Adrenal gland (tissue), 12 donors: ENCODE results near the gene NUDT3. TPM values are rescaled to one million over a fixed set of nuclear protein-coding genes. Genes with fewer than 3 reads are reported as not detected.

ENCODE experiments used
- DNase-seq, 7 donors: peaks; one replicate each; pipeline ENCODE4 v3.0.0-alpha.2; 2019 to 2020
- H3K27ac ChIP-seq, 5 donors: fragments of 200-600 bp; sonication (generic) in 4 of 5; 1 replicate in 3 of 5; 2 replicates in 2 of 5; pipeline versions ENCODE4 v1.5.1 to v1.8.0; 2016 to 2020; ENCODE audit warnings: mild to moderate bottlenecking in 1 of 5
- H3K27me3 ChIP-seq: fragments of 200-600 bp; 2 replicates; pipeline ENCODE4 v1.8.0; 2021
- H3K36me3 ChIP-seq, 2 donors: fragments of 200-600 bp; replicated peaks in 1 of 2; 1 replicate in 1 of 2; 2 replicates in 1 of 2; pipeline versions ENCODE4 v1.5.1 to v1.8.0; 2018 to 2022
- H3K4me1 ChIP-seq, 2 donors: fragments of 200-600 bp; replicated peaks in 1 of 2; 1 replicate in 1 of 2; 2 replicates in 1 of 2; pipeline versions ENCODE4 v1.5.1 to v1.8.0; 2018 to 2021
- H3K4me3 ChIP-seq, 4 donors: fragments of 200-600 bp; sonication (generic) in 3 of 4; one replicate each; pipeline ENCODE4 v1.5.1; 2016 to 2018
- H3K9me3 ChIP-seq, 3 donors: fragments of 200-600 bp; sonication (generic) in 1 of 3; replicated peaks in 1 of 3; 1 replicate in 2 of 3; 2 replicates in 1 of 3; pipeline versions ENCODE4 v1.5.1 to v1.8.0; 2016 to 2021
- POLR2A ChIP-seq, 2 donors: fragments of 450-650 bp; IDR thresholded peaks; one replicate each; pipeline ENCODE4 v1.6.1; 2017; ENCODE audit warnings: antibody characterized with exemption in 2 of 2, mild to moderate bottlenecking in 2 of 2, moderate library complexity in 1 of 2
- WGBS, 4 donors: extraction: QIAGEN DNeasy Blood & Tissue Kit in 2 of 4; methylation state at CpG; one replicate each; pipeline versions ENCODE4 v1.1.5 to v1.1.7; 2013 to 2017; 5-methylcytosine and 5-hydroxymethylcytosine counted together
- intact Hi-C, 2 donors: fragments of 100-400 bp; cut with DNase I; formaldehyde crosslinking; loops; one replicate each; pipeline versions ENCODE4 v1.14.1 to v1.15.0; 2022 to 2023
- polyA plus RNA-seq, 3 donors: library from polyadenylated mRNA; stranded (reverse); fragments of 200-250 nt in 2 of 3; fragments of 350-450 nt in 1 of 3; fragmentation: Illumina TruSeq in 1 of 3; extraction: RNeasy Lipid Tissue Mini Kit (QIAGEN cat#74804) in 1 of 3; gene quantifications; one replicate each; pipeline ENCODE4 v1.2.3, GENCODE V29; 2013 to 2014
- total RNA-seq, 9 donors: library from RNA; depleted of rRNA in 4 of 9; stranded (reverse); fragments of >200 nt in 4 of 9; fragments of 120-200 nt in 1 of 9; fragmentation: NEBNext Ultra II Directional in 1 of 9; extraction: Animal tissue kit (Norgen Biotek cat#: 25700) in 1 of 9; gene quantifications; one replicate each; pipeline versions ENCODE4 v1.1.0 to v1.2.4, GENCODE V29; 2013 to 2023
- TF ChIP-seq, protein P1 (sequence below), 6 experiments: fragments of 450-650 bp in 4 of 6; fragments of 200-600 bp in 2 of 6; sonication (generic) in 1 of 6; IDR thresholded peaks; 1 replicate in 5 of 6; 2 replicates in 1 of 6; pipeline versions ENCODE4 v1.5.1 to v1.8.0; 2016 to 2021; ENCODE audit warnings: antibody characterized with exemption in 6 of 6, mild to moderate bottlenecking in 2 of 6, moderate library complexity in 1 of 6
- donor health status: healthy with polysubstance abuse.
- donor health status: Bipolar disorder and iron deficiency.
- donor health status: DM: yes; HTN: yes; CAD: no.
- donor health status: DM: no; HTN: no; CAD: no.
- donor health status: DM: no; HTN: no; CAD: no.
- donor health status: DM: yes; HTN: yes; CAD: no.

NUDT3 gene
- total and polyA plus RNA-seq, 12 donors = 18.2 to 56.3 (median 40.9) TPM

- Histone ChIP-seq H3K27ac (no peak overlapping the region), H3K36me3 (no peaks in the 10 kb centered on the region), H3K9me3 (no peaks in the 10 kb centered on the region), H3K4me3 (no peak overlapping the region), H3K27me3 (no peaks in the 10 kb centered on the region), H3K4me1 (peaks cover 6 to 40% of the 10 kb centered on the region in 2 donors)
- DNase-seq = no peak
- intact Hi-C loops = no loop called here
- 69 to 73% (median 70%) methylated on average over 7 of the region's 7 CpGs for WGBS, 4 donors
- TF ChIP-seq, protein P1, sequence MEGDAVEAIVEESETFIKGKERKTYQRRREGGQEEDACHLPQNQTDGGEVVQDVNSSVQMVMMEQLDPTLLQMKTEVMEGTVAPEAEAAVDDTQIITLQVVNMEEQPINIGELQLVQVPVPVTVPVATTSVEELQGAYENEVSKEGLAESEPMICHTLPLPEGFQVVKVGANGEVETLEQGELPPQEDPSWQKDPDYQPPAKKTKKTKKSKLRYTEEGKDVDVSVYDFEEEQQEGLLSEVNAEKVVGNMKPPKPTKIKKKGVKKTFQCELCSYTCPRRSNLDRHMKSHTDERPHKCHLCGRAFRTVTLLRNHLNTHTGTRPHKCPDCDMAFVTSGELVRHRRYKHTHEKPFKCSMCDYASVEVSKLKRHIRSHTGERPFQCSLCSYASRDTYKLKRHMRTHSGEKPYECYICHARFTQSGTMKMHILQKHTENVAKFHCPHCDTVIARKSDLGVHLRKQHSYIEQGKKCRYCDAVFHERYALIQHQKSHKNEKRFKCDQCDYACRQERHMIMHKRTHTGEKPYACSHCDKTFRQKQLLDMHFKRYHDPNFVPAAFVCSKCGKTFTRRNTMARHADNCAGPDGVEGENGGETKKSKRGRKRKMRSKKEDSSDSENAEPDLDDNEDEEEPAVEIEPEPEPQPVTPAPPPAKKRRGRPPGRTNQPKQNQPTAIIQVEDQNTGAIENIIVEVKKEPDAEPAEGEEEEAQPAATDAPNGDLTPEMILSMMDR (IDR thresholded peaks at IDR 0.05) = no peak
- TF ChIP-seq POLR2A (IDR thresholded peaks at IDR 0.05) = no peak
These were observed 29.4 kb downstream of the NUDT3 start for GRCh38 chr6:34362909-34363680.

GRCh38 chr6:34362176-34362575, 30.3 kb downstream of the NUDT3 start:
- 44 to 100% (median 93%) methylated on average over 1 of the region's 1 CpG for WGBS, 4 donors
- Histone ChIP-seq H3K27ac (no peak overlapping the region), H3K4me1 (peaks cover 6 to 40% of the 10 kb centered on the region in 2 donors), H3K4me3 (no peak overlapping the region), H3K27me3 (no peaks in the 10 kb centered on the region), H3K9me3 (no peaks in the 10 kb centered on the region), H3K36me3 (no peaks in the 10 kb centered on the region)
- no peak for DNase-seq
- no peak for TF ChIP-seq POLR2A (IDR thresholded peaks at IDR 0.05)
- TF ChIP-seq, protein P1 (IDR thresholded peaks at IDR 0.05) = no peak
- intact Hi-C loops = no loop called here

DNA sequence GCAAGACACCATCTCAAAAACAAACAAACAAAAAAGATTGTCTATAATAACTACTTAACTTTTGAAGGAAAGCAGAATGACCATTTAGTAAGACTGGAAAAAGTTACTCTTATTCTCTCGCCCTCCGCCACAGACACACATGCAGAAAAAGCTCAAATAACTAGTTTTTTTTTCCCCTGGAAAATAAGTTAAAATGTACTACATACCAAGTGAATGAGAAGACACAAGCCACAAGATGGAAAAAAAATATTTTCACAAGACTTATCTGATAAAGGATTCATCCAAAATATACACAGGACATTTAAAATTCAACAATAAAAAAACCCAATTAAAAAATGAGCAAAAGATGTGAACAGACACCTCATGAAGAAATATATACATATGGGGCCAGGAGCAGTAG, 31.9 kb downstream of the NUDT3 start:
- Histone ChIP-seq H3K27ac (no peak overlapping the region), H3K27me3 (no peaks in the 10 kb centered on the region), H3K9me3 (no peaks in the 10 kb centered on the region), H3K4me3 (no peak overlapping the region), H3K36me3 (no peaks in the 10 kb centered on the region), H3K4me1 (peaks cover 6 to 36% of the 10 kb centered on the region in 2 donors)
- WGBS, 4 donors = 75 to 90% (median 88%) methylated on average over 2 of the region's 2 CpGs
- intact Hi-C loops = no loop called here
- DNase-seq = no peak
- TF ChIP-seq, protein P1 (IDR thresholded peaks at IDR 0.05) = no peak
- no peak for TF ChIP-seq POLR2A (IDR thresholded peaks at IDR 0.05)

GRCh38 chr6:34359418-34360158, 32.9 kb downstream of the NUDT3 start:
- WGBS, 4 donors = 78 to 88% (median 82%) methylated on average over 2 of the region's 2 CpGs
- intact Hi-C loops = no loop called here
- Histone ChIP-seq H3K27me3 (no peaks in the 10 kb centered on the region), H3K4me1 (peaks cover 6 to 36% of the 10 kb centered on the region in 2 donors), H3K9me3 (no peaks in the 10 kb centered on the region), H3K4me3 (no peak overlapping the region), H3K36me3 (no peaks in the 10 kb centered on the region), H3K27ac (no peak overlapping the region)
- DNase-seq = no peak
- TF ChIP-seq, protein P1 (IDR thresholded peaks at IDR 0.05) = no peak
- no peak for TF ChIP-seq POLR2A (IDR thresholded peaks at IDR 0.05)
